Right renal cortex interstitium (tissue), 3 donors: ENCODE measurements around the gene SRSF5. TPM values are rescaled to one million over a fixed set of nuclear protein-coding genes. Genes with fewer than 3 reads are reported as not detected.

ENCODE experiments used
- DNase-seq, 3 donors: peaks; one replicate each; pipeline ENCODE4 v3.0.0-alpha.2; 2013; ENCODE audit warnings: low read depth in 3 of 3, low spot score in 2 of 3
- polyA plus RNA-seq, 3 donors: library from polyadenylated mRNA; unstranded; fragments of 120-200 nt; gene quantifications; one replicate each; pipeline ENCODE4 v1.2.1, GENCODE V29; 2013; ENCODE audit not compliant: insufficient read length in 3 of 3

SRSF5 gene
- polyA plus RNA-seq, 3 donors, result 538 to 768 (median 669) TPM

- no peak for DNase-seq
These were observed 2.7 kb downstream of the SRSF5 start for GRCh38 chr14:69769623-69770022.

- DNase-seq, result no peak
These were observed 3.6 kb downstream of the SRSF5 start for GRCh38 chr14:69770559-69770958.

DNA sequence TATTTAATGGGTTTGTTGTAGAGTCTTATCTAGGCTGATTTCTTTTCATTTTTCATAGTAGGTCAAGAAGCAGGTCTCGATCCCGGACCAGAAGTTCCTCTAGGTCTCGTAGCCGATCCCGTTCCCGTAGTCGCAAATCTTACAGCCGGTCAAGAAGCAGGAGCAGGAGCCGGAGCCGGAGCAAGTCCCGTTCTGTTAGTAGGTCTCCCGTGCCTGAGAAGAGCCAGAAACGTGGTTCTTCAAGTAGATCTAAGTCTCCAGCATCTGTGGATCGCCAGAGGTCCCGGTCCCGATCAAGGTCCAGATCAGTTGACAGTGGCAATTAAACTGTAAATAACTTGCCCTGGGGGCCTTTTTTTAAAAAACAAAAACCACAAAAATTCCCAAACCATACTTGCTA, 4.2 kb downstream of the SRSF5 start:
- DNase-seq, result no peak

- DNase-seq, result no peak
These were observed 5.4 kb downstream of the SRSF5 start for GRCh38 chr14:69772082-69773017.

DNA sequence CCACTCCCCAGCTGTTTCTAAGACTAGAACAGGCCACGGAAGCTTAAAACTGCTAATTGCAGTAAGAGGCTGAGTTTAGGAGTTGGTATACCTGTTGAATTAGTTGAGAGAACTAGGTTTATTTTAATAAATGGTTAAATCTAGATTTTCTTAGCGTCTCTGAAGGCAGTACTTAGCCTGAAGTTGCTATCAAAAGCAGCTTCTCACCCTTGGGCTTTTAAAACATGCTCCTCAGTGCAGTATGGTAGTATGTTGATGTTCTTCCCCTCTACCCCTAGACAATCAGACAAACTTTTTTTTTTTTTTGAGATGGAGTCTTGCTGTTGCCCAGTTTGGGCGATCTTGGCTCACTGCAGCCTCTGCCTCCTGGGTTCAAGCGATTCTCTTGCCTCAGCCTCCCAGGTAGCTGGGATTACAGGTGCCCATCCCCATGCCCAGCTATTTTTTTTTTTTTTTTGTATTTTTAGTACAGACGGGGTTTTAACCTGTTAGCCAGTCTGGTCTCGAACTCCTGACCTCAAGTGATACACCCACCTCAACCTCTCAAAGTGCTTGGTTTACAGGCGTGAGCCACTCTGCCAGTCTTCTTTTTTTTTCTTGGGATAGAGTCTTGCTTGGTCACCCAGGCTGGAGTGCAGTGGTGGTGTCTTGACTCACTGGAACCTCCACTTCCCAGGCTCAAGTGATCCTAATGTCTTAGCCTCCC, 6.8 kb downstream of the SRSF5 start:
- no peak for DNase-seq

DNA sequence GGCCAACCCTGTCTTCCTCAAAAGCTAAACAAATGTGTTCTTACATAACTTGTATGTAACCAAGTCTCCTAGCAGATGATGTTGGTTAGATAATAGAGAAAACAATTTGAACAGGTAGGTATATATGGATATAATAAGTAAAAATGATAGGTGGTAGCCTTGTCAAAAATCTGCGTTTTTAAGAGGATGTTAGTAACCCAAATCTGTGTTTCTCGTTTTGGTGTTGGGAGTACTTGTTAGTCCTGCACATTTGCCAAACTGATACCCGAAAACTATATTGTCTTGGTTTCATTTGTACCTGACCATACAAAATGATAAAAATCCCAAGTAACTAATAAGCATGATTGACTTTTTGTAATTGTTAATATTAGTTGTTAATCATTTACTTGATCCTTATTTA, 8.1 kb downstream of the SRSF5 start:
- DNase-seq, result no peak

- DNase-seq, result no peak
These were observed 10.0 kb downstream of the SRSF5 start for GRCh38 chr14:69776875-69777453.

DNA sequence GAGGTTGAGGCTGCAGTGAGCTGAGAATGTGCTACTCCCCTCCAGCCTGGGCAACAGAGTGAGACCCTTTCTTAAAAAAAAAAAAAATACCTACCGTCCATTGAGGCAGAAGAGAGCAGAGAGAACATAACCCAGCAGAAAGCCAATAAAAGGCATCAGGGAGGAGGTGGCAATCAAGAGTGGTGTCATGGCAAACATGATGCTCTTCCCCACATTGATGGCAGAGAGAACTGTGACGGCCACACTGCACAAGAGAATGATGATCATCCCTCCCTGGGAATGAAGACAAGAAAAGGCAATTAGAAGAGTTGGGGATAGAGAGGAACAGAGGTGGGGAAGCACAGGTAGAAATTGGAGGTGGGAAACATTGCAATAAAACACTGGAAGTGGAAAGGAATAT, 12.1 kb downstream of the SRSF5 start:
- no peak for DNase-seq

- no peak for DNase-seq
These were observed 13.2 kb downstream of the SRSF5 start for GRCh38 chr14:69780092-69780491.

- DNase-seq, result no peak
These were observed 14.0 kb downstream of the SRSF5 start for GRCh38 chr14:69780952-69781351.

- DNase-seq, result no peak
These were observed 18.0 kb downstream of the SRSF5 start for GRCh38 chr14:69784942-69785341.

GRCh38 chr14:69786603-69787002, 19.7 kb downstream of the SRSF5 start:
- no peak for DNase-seq

GRCh38 chr14:69789118-69789640, 22.2 kb downstream of the SRSF5 start:
- DNase-seq, result no peak

GRCh38 chr14:69792887-69793421, 26.0 kb downstream of the SRSF5 start:
- no peak for DNase-seq

- DNase-seq, result no peak
These were observed 27.8 kb downstream of the SRSF5 start for GRCh38 chr14:69794791-69795190.

GRCh38 chr14:69795691-69796090, 28.7 kb downstream of the SRSF5 start:
- DNase-seq, result no peak

GRCh38 chr14:69796797-69797500, 30.0 kb downstream of the SRSF5 start, which contains the start of gene SLC10A1:
TSS of gene SLC10A1 (minus strand) at chr14:69797241. CDS start at chr14:69797155, 86 bp downstream.
- DNase-seq, result no peak

GRCh38 chr14:69797573-69798338, 30.8 kb downstream of the SRSF5 start:
- DNase-seq, result no peak

- DNase-seq, result no peak
These were observed 31.4 kb downstream of the SRSF5 start for GRCh38 chr14:69798339-69798735.

- no peak for DNase-seq
These were observed 36.8 kb downstream of the SRSF5 start for GRCh38 chr14:69803753-69804152.
